HUES48 (cell line): ENCODE measurements around the gene CCDC159.
A peak's percentile ranks its signal among the peaks of the same experiment; 100 is the strongest.
"Not testable (repeated sequence)": the region's sequence is repeated elsewhere in the genome, so short reads cannot be mapped to it uniquely, and the experiment has no call there.

Experiments
- H3K27ac ChIP-seq: one replicate; pipeline ENCODE4 v1.7.0; 2013; ENCODE audit warnings: low read depth, low read length, inconsistent platforms
- H3K27me3 ChIP-seq: 2 replicates; pipeline ENCODE4 v1.6.1; 2013; ENCODE audit warnings: mild to moderate bottlenecking, low read length; ENCODE audit not compliant: control insufficient read depth, insufficient read depth
- H3K36me3 ChIP-seq: 2 replicates; pipeline ENCODE4 v1.6.1; 2013; ENCODE audit warnings: low read length; ENCODE audit not compliant: control insufficient read depth, insufficient read depth
- H3K4me1 ChIP-seq: 2 replicates; pipeline ENCODE4 v1.6.1; 2013; ENCODE audit warnings: mild to moderate bottlenecking, low read length; ENCODE audit not compliant: control insufficient read depth, insufficient read depth
- H3K4me3 ChIP-seq: 2 replicates; pipeline ENCODE4 v1.5.1; 2013; ENCODE audit warnings: mild to moderate bottlenecking, low read depth, low read length
- H3K9ac ChIP-seq: 2 replicates; pipeline ENCODE4 v1.6.1; 2013; ENCODE audit warnings: mild to moderate bottlenecking, low read depth, low read length, moderate library complexity
- H3K9me3 ChIP-seq: 2 replicates; pipeline ENCODE4 v1.6.1; 2013; ENCODE audit warnings: low read length; ENCODE audit not compliant: control insufficient read depth, insufficient read depth

Gene CCDC159

GRCh38 chr19:11338569-11339253, 7.6 kb upstream of the CCDC159 start:
- Histone ChIP-seq H3K36me3 (peaks cover 17% of the 10 kb centered on the region), H3K9ac (no peak overlapping the region), H3K9me3 (no peaks in the 10 kb centered on the region), H3K27me3 (no peaks in the 10 kb centered on the region), H3K4me3 (peak overlapping the region; percentile 73), H3K27ac (no peak overlapping the region), H3K4me1 (0 out of 2 replicates have a peak, but pooled peaks cover 2% of the 10 kb centered on the region)

GRCh38 chr19:11339254-11340098, 6.8 kb upstream of the CCDC159 start, which contains the start of gene RAB3D:
Gene RAB3D, minus strand, starts transcription at chr19:11339657. Its CDS starts 2,258 bp downstream, at chr19:11337399.
- 0 out of 2 replicates have a peak, but pooled peaks cover 2% of the 10 kb centered on the region for H3K4me1 ChIP-seq
- H3K27ac ChIP-seq: peak within 1 kb of the TSS; percentile 40
- peak within 1 kb of the TSS; percentile 73 for H3K4me3 ChIP-seq
- H3K9ac ChIP-seq: no peak within 1 kb of the TSS
- no peaks in the 10 kb centered on the region for H3K27me3 ChIP-seq
- H3K9me3 ChIP-seq: no peaks in the 10 kb centered on the region
- H3K36me3 ChIP-seq: peaks cover 17% of the 10 kb centered on the region

- not testable (repeated sequence) for H3K4me3 ChIP-seq, H3K4me1 ChIP-seq, H3K9ac ChIP-seq, H3K9me3 ChIP-seq, H3K27ac ChIP-seq, H3K27me3 ChIP-seq
- H3K36me3 ChIP-seq: peaks cover 15% of the 10 kb centered on the region
Measured at GRCh38 chr19:11340099-11340467, 6.2 kb upstream of the CCDC159 start.

GRCh38 chr19:11342429-11342828, 3.9 kb upstream of the CCDC159 start:
- H3K4me1 ChIP-seq: 0 out of 2 replicates have a peak, but pooled peaks cover 2% of the 10 kb centered on the region
- no peak overlapping the region for H3K4me3 ChIP-seq

GRCh38 chr19:11345122-11345803, 1.1 kb upstream of the CCDC159 start:
- Histone ChIP-seq H3K9me3 (no peaks in the 10 kb centered on the region; the same call in 1 of the 2 replicates), H3K27ac (no peak overlapping the region), H3K27me3 (no peaks in the 10 kb centered on the region), H3K9ac (no peak overlapping the region; the same call in 1 of the 2 replicates), H3K36me3 (peaks cover 6% of the 10 kb centered on the region; the same call in 1 of the 2 replicates), H3K4me3 (peak overlapping the region; percentile 97), H3K4me1 (no peaks in the 10 kb centered on the region)

More at GRCh38 chr19:11342429-11342828, 3.9 kb upstream of the CCDC159 start:
- H3K27ac ChIP-seq: no peak overlapping the region
- no peaks in the 10 kb centered on the region for H3K27me3 ChIP-seq
- no peak overlapping the region for H3K9ac ChIP-seq
- H3K36me3 ChIP-seq: peaks cover 6% of the 10 kb centered on the region; the same call in 1 of the 2 replicates
- H3K9me3 ChIP-seq: no peaks in the 10 kb centered on the region

- no peaks in the 10 kb centered on the region; the same call in 1 of the 2 replicates for H3K9me3 ChIP-seq
- H3K4me1 ChIP-seq: no peaks in the 10 kb centered on the region
- no peak overlapping the region for H3K27ac ChIP-seq
- no peak overlapping the region for H3K4me3 ChIP-seq
- no peak overlapping the region for H3K9ac ChIP-seq
- 0 out of 2 replicates have a peak, but pooled peaks cover under 1% of the 10 kb centered on the region for H3K36me3 ChIP-seq
- H3K27me3 ChIP-seq: no peaks in the 10 kb centered on the region
Measured at GRCh38 chr19:11347546-11348039, 1.3 kb downstream of the CCDC159 start.

GRCh38 chr19:11349171-11349570, 2.9 kb downstream of the CCDC159 start:
- H3K4me1 ChIP-seq: no peaks in the 10 kb centered on the region
- no peaks in the 10 kb centered on the region for H3K36me3 ChIP-seq
- H3K27me3 ChIP-seq: no peaks in the 10 kb centered on the region
- no peaks in the 10 kb centered on the region; the same call in 1 of the 2 replicates for H3K9me3 ChIP-seq
- no peak overlapping the region for H3K27ac ChIP-seq
- H3K4me3 ChIP-seq: no peak overlapping the region
- no peak overlapping the region for H3K9ac ChIP-seq

- H3K36me3 ChIP-seq, H3K4me3 ChIP-seq, H3K27ac ChIP-seq, H3K9me3 ChIP-seq, H3K9ac ChIP-seq, H3K4me1 ChIP-seq: not testable (repeated sequence)
- peaks cover 17% of the 10 kb centered on the region for H3K27me3 ChIP-seq
Measured at GRCh38 chr19:11354102-11354501, 7.8 kb downstream of the CCDC159 start.

- Histone ChIP-seq H3K36me3 (no peaks in the 10 kb centered on the region), H3K27me3 (peaks cover 18% of the 10 kb centered on the region), H3K9me3 (no peaks in the 10 kb centered on the region), H3K4me1 (peaks cover 3% of the 10 kb centered on the region; the same call in 1 of the 2 replicates), H3K27ac (no peak within 1 kb of the TSS), H3K4me3 (peak within 1 kb of the TSS; percentile 58; the same call in 1 of the 2 replicates), H3K9ac (no peak within 1 kb of the TSS)
Measured at GRCh38 chr19:11355160-11356073, 9.1 kb downstream of the CCDC159 start, which contains the start of gene PLPPR2. Gene PLPPR2, plus strand, starts transcription at chr19:11355432. Its CDS starts 2,242 bp downstream, at chr19:11357674.

- H3K9ac ChIP-seq: no peak overlapping the region
- H3K27me3 ChIP-seq: peaks cover 24% of the 10 kb centered on the region
- H3K9me3 ChIP-seq: no peaks in the 10 kb centered on the region
- peaks cover 8% of the 10 kb centered on the region; the same call in 1 of the 2 replicates for H3K4me1 ChIP-seq
- peak overlapping the region; percentile 58; the same call in 1 of the 2 replicates for H3K4me3 ChIP-seq
- no peak overlapping the region for H3K27ac ChIP-seq
- no peaks in the 10 kb centered on the region for H3K36me3 ChIP-seq
Measured at GRCh38 chr19:11356074-11356397, 9.7 kb downstream of the CCDC159 start.
